RWPE2 (cell line): ENCODE results near the gene SLC38A1.
A peak's percentile ranks its signal among the peaks of the same experiment; 100 is the strongest.

Source experiments
- ATAC-seq: fragments of 200-7000 bp; cut with Tn5 transposase; 3 replicates; pipeline ENCODE4 v1.9.1; 2021; ENCODE audit warnings: low read depth
- DNase-seq: peaks from one replicate; pipeline ENCODE4 v3.0.0-alpha.2; 2020; ENCODE audit warnings: low spot score
- H3K27ac ChIP-seq: fragments of 450-650 bp; 2 replicates; pipeline ENCODE4 v1.5.1; 2017; ENCODE audit warnings: mild to moderate bottlenecking; ENCODE audit not compliant: poor library complexity, severe bottlenecking
- H3K27me3 ChIP-seq: fragments of 250-450 bp; sonication (Bioruptor Pico); 2 replicates; pipeline ENCODE4 v1.5.1; 2021; ENCODE audit warnings: mild to moderate bottlenecking, moderate library complexity; ENCODE audit not compliant: insufficient read depth, poor library complexity, severe bottlenecking
- H3K36me3 ChIP-seq: fragments of 250-450 bp; sonication (Bioruptor Pico); 2 replicates; pipeline ENCODE4 v1.5.1; 2020; ENCODE audit warnings: low read depth, mild to moderate bottlenecking, moderate library complexity
- H3K4me1 ChIP-seq: fragments of 250-450 bp; sonication (Bioruptor Pico); 2 replicates; pipeline ENCODE4 v1.5.1; 2021; ENCODE audit warnings: mild to moderate bottlenecking, moderate library complexity; ENCODE audit not compliant: insufficient read depth, poor library complexity, severe bottlenecking
- H3K4me3 ChIP-seq: fragments of 250-450 bp; sonication (Bioruptor Pico); 2 replicates; pipeline ENCODE4 v1.5.1; 2021; ENCODE audit warnings: mild to moderate bottlenecking, moderate library complexity; ENCODE audit not compliant: severe bottlenecking
- H3K9me3 ChIP-seq: fragments of 250-450 bp; sonication (Bioruptor Pico); 2 replicates; pipeline ENCODE4 v1.5.1; 2021; ENCODE audit warnings: mild to moderate bottlenecking, moderate library complexity; ENCODE audit not compliant: severe bottlenecking
- TF ChIP-seq, protein P1 (sequence below): fragments of 450-650 bp; IDR thresholded peaks from one replicate; pipeline ENCODE4 v1.5.1; 2017; ENCODE audit warnings: mild to moderate bottlenecking, moderate library complexity; ENCODE audit not compliant: poor library complexity, severe bottlenecking

Gene SLC38A1

DNA sequence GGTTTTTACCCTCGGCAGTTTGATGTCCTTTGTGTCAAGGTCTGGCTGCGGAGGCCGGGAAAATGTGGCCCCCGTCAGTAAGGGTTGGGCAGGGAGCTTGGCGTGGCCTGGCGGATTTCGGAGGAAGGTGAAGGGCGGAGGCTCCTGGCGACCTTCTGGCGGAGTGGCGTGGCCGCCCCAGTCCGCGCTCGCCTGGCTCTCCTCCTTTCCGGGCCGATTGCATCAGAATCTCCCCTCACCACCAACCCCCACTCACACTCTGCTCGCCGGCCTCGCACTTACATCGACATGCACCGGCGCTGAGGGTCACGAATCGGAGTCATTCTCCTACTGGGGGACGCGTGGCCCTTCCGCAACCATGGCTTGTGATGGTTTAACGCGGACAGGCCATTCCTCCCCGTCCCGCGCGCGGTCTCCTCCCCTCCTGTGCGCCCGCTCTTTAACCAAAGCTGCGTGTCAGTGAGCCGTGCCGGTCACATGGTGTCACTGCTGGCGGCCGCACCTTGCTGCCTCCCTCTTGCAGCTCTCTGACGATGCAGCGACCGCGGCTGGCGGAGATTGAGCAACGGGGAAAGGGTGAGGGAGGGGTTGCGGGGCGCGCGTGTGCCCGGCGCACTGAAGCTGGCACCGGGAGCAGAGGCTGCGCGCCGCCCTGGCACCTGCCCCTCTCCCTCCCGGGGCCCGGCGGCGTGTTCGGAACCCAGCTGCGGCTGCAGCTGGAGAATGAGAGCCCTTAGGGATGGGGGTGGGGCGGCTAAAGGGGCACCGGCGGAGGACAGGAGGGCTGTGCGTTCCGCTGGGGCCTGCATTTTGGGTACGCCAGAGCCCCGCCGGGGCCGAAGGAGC lies at the start of gene SLC38A1:
SLC38A1 (minus strand) TSS at position 461 of the 846 bp plus-strand sequence. CDS start 29,243 bp downstream, outside the sequence.
- peaks cover 45% of the 10 kb centered on the region for H3K36me3 ChIP-seq
- peak; percentile 64 for ATAC-seq
- H3K4me1 ChIP-seq: peaks cover 34% of the 10 kb centered on the region
- peak; percentile 90 for DNase-seq
- TF ChIP-seq, protein P1, sequence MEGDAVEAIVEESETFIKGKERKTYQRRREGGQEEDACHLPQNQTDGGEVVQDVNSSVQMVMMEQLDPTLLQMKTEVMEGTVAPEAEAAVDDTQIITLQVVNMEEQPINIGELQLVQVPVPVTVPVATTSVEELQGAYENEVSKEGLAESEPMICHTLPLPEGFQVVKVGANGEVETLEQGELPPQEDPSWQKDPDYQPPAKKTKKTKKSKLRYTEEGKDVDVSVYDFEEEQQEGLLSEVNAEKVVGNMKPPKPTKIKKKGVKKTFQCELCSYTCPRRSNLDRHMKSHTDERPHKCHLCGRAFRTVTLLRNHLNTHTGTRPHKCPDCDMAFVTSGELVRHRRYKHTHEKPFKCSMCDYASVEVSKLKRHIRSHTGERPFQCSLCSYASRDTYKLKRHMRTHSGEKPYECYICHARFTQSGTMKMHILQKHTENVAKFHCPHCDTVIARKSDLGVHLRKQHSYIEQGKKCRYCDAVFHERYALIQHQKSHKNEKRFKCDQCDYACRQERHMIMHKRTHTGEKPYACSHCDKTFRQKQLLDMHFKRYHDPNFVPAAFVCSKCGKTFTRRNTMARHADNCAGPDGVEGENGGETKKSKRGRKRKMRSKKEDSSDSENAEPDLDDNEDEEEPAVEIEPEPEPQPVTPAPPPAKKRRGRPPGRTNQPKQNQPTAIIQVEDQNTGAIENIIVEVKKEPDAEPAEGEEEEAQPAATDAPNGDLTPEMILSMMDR: no peak
- peak within 1 kb of the TSS; percentile 96 for H3K27ac ChIP-seq
- no peaks in the 10 kb centered on the region for H3K9me3 ChIP-seq
- H3K27me3 ChIP-seq: no peaks in the 10 kb centered on the region
- peak within 1 kb of the TSS; percentile 79 for H3K4me3 ChIP-seq

DNA sequence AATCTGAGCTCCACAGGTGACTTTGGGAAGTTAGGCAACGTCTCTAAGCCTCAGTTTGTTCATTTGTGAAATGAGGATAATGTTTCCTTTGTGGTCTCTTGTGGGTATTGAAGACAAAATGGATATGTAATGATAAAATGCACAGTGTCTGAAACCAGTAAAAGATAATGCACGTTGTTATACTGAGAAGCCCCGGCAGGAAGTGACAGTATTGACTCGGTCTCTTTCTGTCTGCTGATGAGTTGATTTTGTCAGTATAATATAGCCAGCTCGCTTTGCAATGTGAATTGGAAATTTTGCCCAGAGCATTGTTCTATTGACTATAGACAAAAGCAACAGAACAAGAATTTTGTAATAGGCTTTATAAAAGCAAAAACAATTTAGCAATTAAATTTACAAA lies 49.2 kb upstream of the SLC38A1 start:
- H3K36me3 ChIP-seq: no peaks in the 10 kb centered on the region
- no peaks in the 10 kb centered on the region for H3K9me3 ChIP-seq
- DNase-seq (no peak), ATAC-seq (no peak)
- TF ChIP-seq, protein P1: no peak
- no peaks in the 10 kb centered on the region for H3K4me1 ChIP-seq
- no peak overlapping the region for H3K27ac ChIP-seq
- no peaks in the 10 kb centered on the region for H3K27me3 ChIP-seq
- no peak overlapping the region for H3K4me3 ChIP-seq

DNA sequence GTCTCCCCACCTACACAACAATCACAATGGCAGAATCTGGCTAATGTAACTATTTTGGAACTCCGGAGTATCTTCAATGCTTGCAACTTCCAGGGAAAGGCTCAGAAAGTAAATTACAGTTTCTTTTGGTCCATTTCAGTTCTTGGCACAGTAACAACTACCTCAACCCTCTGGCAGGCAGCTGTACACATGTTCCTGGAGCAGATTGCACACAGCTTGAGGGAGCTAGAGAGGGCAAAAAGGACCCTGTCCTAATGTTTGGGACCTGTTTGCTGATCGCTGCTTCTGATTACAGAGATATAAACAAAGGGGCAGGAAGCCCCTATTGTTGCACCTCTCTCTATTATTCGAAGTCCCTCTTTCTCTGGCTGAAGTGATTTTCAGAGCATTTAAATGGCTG lies 35.2 kb upstream of the SLC38A1 start:
- TF ChIP-seq, protein P1: no peak
- H3K4me1 ChIP-seq: no peaks in the 10 kb centered on the region
- ATAC-seq (no peak), DNase-seq (no peak)
- no peaks in the 10 kb centered on the region for H3K27me3 ChIP-seq
- H3K9me3 ChIP-seq: peaks cover 5% of the 10 kb centered on the region
- no peak overlapping the region for H3K4me3 ChIP-seq
- H3K36me3 ChIP-seq: no peaks in the 10 kb centered on the region
- H3K27ac ChIP-seq: no peak overlapping the region

DNA sequence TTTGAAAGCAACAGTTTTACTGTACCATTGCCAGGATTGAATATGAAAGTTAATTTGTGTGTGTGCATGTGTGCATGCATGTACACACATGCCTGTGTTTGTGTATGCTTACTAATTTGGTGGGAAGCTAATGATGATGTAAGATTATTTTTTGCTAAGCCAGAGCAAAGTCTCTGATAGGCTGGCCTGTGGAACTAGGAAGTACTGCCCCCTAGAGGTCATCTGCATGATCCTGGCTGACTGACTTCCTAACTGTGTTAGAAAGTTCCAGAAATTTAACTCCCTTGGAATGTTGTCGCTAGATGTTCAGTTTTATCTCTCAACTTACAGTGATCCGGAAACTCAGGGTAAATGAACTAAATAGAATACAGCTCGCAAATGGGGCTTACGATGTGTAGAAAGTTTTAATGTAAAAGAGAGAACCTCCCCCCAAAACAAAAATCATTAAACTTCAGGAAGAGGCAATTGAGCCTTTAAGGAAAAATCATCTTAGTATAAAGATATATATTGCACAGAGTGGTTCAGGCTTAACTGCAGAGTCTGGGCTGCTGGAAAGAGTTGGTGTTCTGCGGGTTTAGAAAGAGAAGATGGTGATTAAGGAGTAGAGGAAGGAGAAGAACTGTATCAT lies 34.3 kb upstream of the SLC38A1 start:
- H3K27me3 ChIP-seq: no peaks in the 10 kb centered on the region
- no peaks in the 10 kb centered on the region for H3K36me3 ChIP-seq
- H3K4me1 ChIP-seq: no peaks in the 10 kb centered on the region
- H3K4me3 ChIP-seq: no peak overlapping the region
- no peak for DNase-seq
- no peak overlapping the region for H3K27ac ChIP-seq
- ATAC-seq: 0 out of 3 replicates have a peak, but pooled peaks have one; percentile 25
- H3K9me3 ChIP-seq: peaks cover 5% of the 10 kb centered on the region
- TF ChIP-seq, protein P1: peak; percentile 47

DNA sequence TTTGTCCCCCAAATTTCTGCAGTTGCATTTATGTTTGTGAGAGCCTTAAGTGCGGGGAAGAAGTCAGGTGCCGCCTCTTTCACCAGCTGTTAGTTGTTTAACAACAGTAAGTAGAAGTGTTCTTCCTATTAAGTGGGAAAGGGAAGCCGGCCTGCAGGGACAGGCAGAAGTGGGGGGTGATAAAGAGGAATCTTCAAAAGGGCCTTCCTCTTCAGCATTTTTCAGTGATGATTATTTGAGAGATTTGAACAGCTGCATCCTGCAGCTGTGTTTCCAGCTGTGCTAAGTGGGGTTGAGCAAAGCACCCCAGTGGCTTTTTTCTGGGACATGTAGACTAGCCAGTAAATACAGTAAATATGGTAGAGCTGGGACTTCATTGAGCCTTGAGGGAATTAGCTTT lies 32.1 kb upstream of the SLC38A1 start:
- no peak overlapping the region for H3K4me3 ChIP-seq
- no peaks in the 10 kb centered on the region for H3K4me1 ChIP-seq
- no peak for ATAC-seq
- no peaks in the 10 kb centered on the region for H3K9me3 ChIP-seq
- no peak overlapping the region for H3K27ac ChIP-seq
- DNase-seq: no peak
- TF ChIP-seq, protein P1: no peak
- H3K27me3 ChIP-seq: no peaks in the 10 kb centered on the region
- no peaks in the 10 kb centered on the region for H3K36me3 ChIP-seq
